ENCODE data around the gene MDK. TPM values are rescaled to one million over a fixed set of nuclear protein-coding genes. Genes with fewer than 3 reads are reported as not detected.

The MDK gene
- polyA plus RNA-seq (ENCODE audit: insufficient read length in 4 of 4): 100 to 1,000 TPM; 559 to 862 (median 739) TPM

- DNase-seq (ENCODE audit: low read depth in 4 of 4, low spot score in 3 of 4): no peak
These were observed at the start of gene MDK for GRCh38 chr11:46381048-46381818. MDK (plus strand) TSS chr11:46381669; CDS start chr11:46382058, 389 bp downstream.

DNA sequence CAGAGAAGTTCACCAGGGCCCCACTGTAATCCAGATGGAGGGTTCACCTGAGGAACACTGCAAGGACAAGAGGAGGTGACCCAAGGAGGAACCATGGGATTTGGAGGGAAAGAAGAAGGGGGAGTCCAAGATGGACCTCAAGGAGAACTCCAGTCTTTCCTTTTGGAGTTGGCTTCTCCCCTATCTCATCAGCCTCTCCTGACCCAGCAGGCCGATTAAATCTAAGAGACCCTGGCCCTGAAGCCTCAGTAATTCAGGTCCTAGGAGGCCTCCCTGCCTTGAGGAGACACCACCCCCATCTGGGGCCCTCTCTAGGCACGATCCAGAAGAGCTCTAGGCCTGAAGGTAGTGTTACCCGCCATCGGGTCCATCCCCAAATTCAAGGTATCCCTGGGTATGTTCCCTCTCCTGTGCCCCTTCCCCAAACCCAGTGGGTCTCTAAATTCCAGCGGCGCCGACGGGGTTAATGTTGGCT is 49.3 kb upstream of the MDK start:
- no peak for DNase-seq (ENCODE audit: low read depth in 4 of 4, low spot score in 3 of 4)

GRCh38 chr11:46332568-46333393 is 48.7 kb upstream of the MDK start:
- DNase-seq (ENCODE audit: low read depth in 4 of 4, low spot score in 3 of 4): no peak

- no peak for DNase-seq (ENCODE audit: low read depth in 4 of 4, low spot score in 3 of 4)
These were observed 48.0 kb upstream of the MDK start for GRCh38 chr11:46333394-46333947.

- DNase-seq (ENCODE audit: low read depth in 4 of 4, low spot score in 3 of 4): no peak
These were observed 47.3 kb upstream of the MDK start for GRCh38 chr11:46334211-46334610.

- DNase-seq (ENCODE audit: low read depth in 4 of 4, low spot score in 3 of 4): no peak
These were observed 46.2 kb upstream of the MDK start for GRCh38 chr11:46335271-46335670.

GRCh38 chr11:46335890-46336562 is 45.4 kb upstream of the MDK start:
- no peak for DNase-seq (ENCODE audit: low read depth in 4 of 4, low spot score in 3 of 4)

GRCh38 chr11:46336563-46337180 is 44.8 kb upstream of the MDK start:
- DNase-seq (ENCODE audit: low read depth in 4 of 4, low spot score in 3 of 4): no peak

DNA sequence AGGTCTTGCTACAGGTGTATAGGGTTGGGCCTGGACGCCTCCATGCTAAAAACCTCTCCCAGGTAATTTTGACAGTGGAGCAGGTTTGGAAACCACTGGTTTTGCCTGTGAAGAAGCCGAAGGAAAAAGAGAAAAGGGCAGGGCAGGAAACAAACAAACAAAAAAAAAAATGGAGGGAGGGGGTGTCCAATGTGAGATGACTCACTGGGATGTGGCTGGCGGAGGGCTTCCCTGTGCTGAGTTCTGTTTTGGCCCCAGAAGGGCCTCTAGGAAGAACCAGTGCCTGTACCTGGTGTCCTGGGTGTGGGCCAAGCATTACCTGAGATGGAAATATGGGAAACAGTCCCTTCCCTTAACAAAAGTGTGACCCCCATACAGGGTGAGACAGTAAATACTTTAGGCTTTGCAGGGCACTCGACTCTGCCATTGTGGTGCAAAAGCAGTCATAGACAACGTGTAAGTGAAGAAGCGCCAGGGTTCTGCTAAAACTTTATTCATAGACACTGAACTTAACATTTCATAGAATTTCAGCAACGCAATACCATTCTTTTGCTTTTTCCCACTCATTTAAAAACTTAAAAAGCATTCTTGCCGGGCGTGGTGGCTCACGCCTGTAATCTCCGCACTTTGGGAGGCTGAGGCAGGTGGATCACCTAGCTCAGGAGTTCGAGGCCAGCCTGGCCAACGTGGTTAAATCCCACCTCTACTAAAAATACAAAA is 43.7 kb upstream of the MDK start:
- no peak for DNase-seq (ENCODE audit: low read depth in 4 of 4, low spot score in 3 of 4)

DNA sequence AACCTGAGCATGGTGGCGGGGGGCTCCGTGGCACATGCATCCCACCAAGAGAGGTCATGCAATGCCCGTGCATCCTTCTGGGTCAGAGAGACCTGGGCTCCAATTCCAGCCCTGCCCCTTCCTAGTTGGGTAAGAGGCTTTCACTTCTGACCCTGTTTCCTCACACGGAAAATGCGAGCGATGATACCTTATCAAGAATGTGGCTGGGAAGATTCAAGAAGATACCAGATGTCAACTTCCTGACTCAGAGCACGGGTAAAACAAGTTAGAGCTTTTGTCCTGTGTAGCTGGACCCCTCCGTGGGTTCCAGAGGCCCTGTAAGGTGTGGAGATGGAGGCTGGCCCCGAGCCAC is 42.9 kb upstream of the MDK start:
- no peak for DNase-seq (ENCODE audit: low read depth in 4 of 4, low spot score in 3 of 4)

GRCh38 chr11:46338988-46339666 is 42.3 kb upstream of the MDK start:
- peak in 1 of 4 donors; percentile 53 for DNase-seq (ENCODE audit: low read depth in 4 of 4, low spot score in 3 of 4)

DNA sequence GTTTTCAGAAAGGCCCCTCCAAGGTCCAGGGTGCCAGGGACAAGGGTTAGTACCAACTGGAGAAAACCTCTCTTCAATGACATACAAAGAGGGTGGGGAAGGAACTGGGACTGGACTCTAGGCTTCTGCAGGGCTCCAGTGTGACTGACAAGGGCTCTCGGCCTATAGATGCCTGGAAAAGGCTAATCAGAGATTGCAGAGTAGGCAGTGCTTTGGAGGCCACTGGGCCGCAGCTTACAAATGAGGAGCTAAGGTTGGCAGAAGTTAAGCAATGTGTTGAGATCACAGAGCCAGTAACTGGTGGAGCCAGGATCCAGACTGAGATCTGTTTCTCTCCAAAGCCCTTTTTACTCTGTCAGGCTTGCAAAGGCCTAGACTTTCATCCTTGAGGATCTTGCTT is 41.7 kb upstream of the MDK start:
- DNase-seq (ENCODE audit: low read depth in 4 of 4, low spot score in 3 of 4): no peak

- DNase-seq (ENCODE audit: low read depth in 4 of 4, low spot score in 3 of 4): no peak
These were observed 40.0 kb upstream of the MDK start for GRCh38 chr11:46341454-46341853.

GRCh38 chr11:46342239-46342638 is 39.2 kb upstream of the MDK start:
- DNase-seq (ENCODE audit: low read depth in 4 of 4, low spot score in 3 of 4): no peak

GRCh38 chr11:46343520-46343919 is 37.9 kb upstream of the MDK start:
- no peak for DNase-seq (ENCODE audit: low read depth in 4 of 4, low spot score in 3 of 4)

GRCh38 chr11:46345131-46345597 is 36.3 kb upstream of the MDK start:
- no peak for DNase-seq (ENCODE audit: low read depth in 4 of 4, low spot score in 3 of 4)

DNA sequence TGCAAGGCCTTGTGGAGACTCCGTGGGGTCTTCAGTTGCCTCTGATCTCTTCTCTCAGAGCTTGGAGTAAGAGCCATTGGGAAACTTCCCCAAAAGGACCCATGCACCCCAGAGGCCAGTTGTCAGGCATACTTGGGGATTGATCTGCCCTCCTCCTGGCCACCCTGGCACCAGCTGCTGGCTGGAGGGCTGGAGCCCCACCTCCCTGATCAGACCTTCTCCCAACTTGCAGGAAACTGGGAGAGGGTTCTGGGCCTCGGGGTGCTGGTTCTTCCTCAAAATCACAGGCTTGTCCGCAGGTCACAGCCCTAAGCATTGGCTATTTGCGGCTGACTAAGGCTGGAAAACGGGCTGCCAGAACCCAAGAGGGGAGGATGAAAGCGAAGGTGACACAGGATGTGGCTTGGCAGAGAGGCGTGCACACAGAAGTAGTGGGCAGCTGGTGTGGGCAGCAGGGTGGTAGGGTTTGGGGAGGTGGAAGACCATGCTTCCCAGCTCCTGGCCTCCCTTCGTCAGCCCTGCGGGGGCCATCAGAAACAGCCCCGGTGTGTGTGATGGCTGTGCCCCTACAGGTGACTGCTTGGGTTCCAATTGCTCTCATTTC is 35.5 kb upstream of the MDK start:
- no peak for DNase-seq (ENCODE audit: low read depth in 4 of 4, low spot score in 3 of 4)

DNA sequence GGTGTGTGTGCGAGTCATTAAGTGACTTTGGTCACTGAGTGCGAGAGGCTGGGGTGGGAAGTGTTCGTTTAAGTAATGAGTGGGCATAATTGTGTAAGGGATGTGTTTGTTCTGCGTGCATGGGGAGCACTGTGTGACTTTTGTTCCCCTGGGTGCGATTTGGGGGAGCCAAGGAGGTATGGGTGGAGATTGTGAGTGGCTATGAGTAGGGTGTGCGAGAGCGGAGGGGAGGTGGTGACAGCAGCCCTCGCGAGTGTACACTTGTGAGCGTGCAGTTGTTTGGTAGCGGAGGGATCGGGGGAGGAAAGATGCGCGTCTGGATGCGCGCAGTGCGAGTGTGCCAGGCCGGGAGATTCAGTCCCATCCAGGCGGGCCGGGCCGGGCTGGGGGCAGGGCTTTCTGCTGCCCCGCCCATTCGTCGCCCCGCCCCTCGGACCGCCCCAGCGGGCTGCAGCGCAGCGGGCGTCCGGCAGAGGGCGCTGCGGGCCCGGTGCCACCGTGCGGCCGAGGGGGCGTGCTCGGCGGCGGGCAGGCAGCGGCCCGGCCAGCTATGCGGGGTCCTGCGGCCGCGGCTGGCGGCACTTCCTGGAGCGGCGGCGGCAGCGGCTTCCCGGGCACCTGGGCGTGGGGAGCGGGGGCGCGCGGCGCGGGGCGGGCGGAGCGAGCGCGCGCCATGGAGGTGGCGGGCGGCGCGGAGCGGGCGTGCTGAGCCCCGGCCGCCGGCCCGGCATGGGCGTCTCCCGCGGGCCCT is 34.4 kb upstream of the MDK start, which contains the start of gene DGKZ:
TSS of gene DGKZ (plus strand) at position 578 of the 751 bp plus-strand sequence. CDS start 197 bp downstream, outside the sequence.
- DNase-seq (ENCODE audit: low read depth in 4 of 4, low spot score in 3 of 4): peak in 1 of 4 donors; percentile 75

Measured in left renal pelvis (tissue), 4 donors.